Cardiac muscle cell (in vitro differentiated cells and primary cell): Measurements from ENCODE around the gene SIPA1L2. TPM values are rescaled to one million over a fixed set of nuclear protein-coding genes. Genes with fewer than 3 reads are reported as not detected.

Experiments used
- DNase-seq, 2 donors: peaks; one replicate each; pipeline versions ENCODE4 v3.0.0 to v3.0.0-alpha.2; 2010 to 2017; ENCODE audit warnings: low read depth in 1 of 2, low spot score in 1 of 2
- H3K27ac ChIP-seq: fragments of 200-600 bp; sonication (generic); 2 replicates; pipeline ENCODE4 v1.5.1; 2016
- H3K27me3 ChIP-seq: fragments of 200-600 bp; sonication (generic); 2 replicates; pipeline ENCODE4 v1.6.0; 2016; ENCODE audit warnings: control low read depth
- H3K36me3 ChIP-seq: fragments of 200-600 bp; sonication (generic); 2 replicates; pipeline ENCODE4 v1.5.1; 2016; ENCODE audit warnings: control low read depth
- H3K4me1 ChIP-seq: fragments of 200-600 bp; sonication (generic); 2 replicates; pipeline ENCODE4 v1.8.1; 2017; ENCODE audit warnings: low read depth, mild to moderate bottlenecking, mixed run types
- H3K4me3 ChIP-seq: fragments of 200-600 bp; sonication (generic); 2 replicates; pipeline ENCODE4 v1.5.1; 2016; ENCODE audit warnings: mild to moderate bottlenecking
- H3K9me3 ChIP-seq: fragments of 200-600 bp; sonication (generic); 2 replicates; pipeline ENCODE4 v1.5.1; 2017; ENCODE audit warnings: low read depth, mild to moderate bottlenecking, control low read depth
- polyA plus RNA-seq: library from polyadenylated mRNA; unstranded; fragments of >200 nt; fragmentation: Nextera tagmentation; extraction: Ambion mirVana; gene quantifications from 2 replicates; pipeline ENCODE4 v1.2.1, GENCODE V29; 2016
- total RNA-seq: library from RNA; depleted of rRNA; stranded (reverse); fragments of >200 nt; gene quantifications from 2 replicates; pipeline ENCODE4 v1.2.3, GENCODE V29; 2016
- TF ChIP-seq, protein P1 (sequence below): IDR thresholded peaks from 2 replicates; pipeline ENCODE4 v1.5.1; 2012; ENCODE audit warnings: low read depth, mild to moderate bottlenecking, low read length

SIPA1L2 gene
- total and polyA plus RNA-seq, 2 experiments from 2014 or later: 57.1 to 143 TPM

DNA sequence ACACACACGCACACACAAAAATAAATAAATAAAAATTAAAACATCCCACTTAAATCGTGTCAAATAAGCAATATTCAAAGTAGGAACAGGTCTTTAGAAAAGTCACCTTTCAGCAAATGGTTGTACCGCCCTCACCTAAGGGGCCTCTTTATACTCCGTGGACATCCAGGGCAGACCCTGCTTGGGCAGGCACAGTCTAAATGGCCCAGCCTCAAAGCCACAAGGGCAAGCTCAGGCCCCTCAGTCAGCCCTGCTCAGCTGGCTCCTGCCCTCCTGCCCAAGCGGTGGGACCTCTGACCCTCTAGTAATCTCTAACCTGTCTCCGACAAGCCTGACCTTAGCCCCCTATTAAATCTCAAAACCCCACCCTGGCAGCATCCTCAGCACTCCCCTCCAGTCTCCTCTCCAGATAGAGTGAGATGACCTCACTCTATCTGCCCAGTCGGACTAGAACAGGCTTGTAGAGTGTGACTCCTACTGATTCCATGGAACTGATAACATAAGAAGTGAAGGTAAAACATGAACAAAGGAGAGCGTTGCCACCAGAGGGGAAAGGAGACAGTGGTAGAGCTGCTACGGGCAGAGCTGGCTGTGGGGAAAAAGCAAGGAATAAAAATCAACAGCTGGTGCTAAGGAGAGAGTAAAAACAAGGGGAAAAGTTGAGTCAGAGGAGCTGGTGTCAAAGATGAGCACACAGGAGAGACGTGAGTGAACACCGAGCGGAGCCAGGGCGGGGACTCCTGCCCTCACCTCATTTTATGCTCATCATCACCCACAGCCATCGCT lies 36.0 kb downstream of the SIPA1L2 start:
- Histone ChIP-seq H3K27me3 (no peaks in the 10 kb centered on the region), H3K4me3 (no peak overlapping the region), H3K36me3 (no peaks in the 10 kb centered on the region), H3K9me3 (no peaks in the 10 kb centered on the region), H3K27ac (peak overlapping the region; percentile 30), H3K4me1 (peaks cover 69% of the 10 kb centered on the region)
- TF ChIP-seq, protein P1, sequence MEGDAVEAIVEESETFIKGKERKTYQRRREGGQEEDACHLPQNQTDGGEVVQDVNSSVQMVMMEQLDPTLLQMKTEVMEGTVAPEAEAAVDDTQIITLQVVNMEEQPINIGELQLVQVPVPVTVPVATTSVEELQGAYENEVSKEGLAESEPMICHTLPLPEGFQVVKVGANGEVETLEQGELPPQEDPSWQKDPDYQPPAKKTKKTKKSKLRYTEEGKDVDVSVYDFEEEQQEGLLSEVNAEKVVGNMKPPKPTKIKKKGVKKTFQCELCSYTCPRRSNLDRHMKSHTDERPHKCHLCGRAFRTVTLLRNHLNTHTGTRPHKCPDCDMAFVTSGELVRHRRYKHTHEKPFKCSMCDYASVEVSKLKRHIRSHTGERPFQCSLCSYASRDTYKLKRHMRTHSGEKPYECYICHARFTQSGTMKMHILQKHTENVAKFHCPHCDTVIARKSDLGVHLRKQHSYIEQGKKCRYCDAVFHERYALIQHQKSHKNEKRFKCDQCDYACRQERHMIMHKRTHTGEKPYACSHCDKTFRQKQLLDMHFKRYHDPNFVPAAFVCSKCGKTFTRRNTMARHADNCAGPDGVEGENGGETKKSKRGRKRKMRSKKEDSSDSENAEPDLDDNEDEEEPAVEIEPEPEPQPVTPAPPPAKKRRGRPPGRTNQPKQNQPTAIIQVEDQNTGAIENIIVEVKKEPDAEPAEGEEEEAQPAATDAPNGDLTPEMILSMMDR: no peak
- DNase-seq: peak in 1 of 2 donors; percentile 19

DNA sequence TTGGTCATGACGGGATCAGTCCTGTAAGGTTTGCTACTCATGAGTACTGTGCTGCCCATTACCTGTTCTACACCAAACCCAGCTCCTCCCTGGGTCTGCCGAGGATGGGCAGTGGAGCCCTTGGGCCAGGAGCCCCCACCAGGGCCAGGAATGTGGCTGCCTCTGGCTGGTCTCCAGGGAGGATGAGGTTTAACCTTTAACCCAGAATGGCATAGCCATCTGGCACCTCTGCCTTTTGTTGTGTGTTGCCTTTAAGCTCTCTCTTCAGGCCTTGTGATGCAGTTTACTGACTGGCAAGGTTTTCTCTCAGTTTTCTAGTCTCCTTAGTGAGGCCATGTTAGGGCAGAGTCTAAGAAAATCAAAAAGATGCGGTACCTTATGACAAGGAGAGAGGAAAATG lies 38.6 kb downstream of the SIPA1L2 start:
- Histone ChIP-seq H3K27me3 (no peaks in the 10 kb centered on the region), H3K36me3 (no peaks in the 10 kb centered on the region), H3K4me3 (no peak overlapping the region), H3K27ac (no peak overlapping the region), H3K4me1 (peaks cover 66% of the 10 kb centered on the region), H3K9me3 (no peaks in the 10 kb centered on the region)
- no peak for DNase-seq
- TF ChIP-seq, protein P1: no peak

GRCh38 chr1:232590744-232591082 lies 39.2 kb downstream of the SIPA1L2 start:
- Histone ChIP-seq H3K27me3 (no peaks in the 10 kb centered on the region), H3K4me1 (peaks cover 62% of the 10 kb centered on the region)

DNA sequence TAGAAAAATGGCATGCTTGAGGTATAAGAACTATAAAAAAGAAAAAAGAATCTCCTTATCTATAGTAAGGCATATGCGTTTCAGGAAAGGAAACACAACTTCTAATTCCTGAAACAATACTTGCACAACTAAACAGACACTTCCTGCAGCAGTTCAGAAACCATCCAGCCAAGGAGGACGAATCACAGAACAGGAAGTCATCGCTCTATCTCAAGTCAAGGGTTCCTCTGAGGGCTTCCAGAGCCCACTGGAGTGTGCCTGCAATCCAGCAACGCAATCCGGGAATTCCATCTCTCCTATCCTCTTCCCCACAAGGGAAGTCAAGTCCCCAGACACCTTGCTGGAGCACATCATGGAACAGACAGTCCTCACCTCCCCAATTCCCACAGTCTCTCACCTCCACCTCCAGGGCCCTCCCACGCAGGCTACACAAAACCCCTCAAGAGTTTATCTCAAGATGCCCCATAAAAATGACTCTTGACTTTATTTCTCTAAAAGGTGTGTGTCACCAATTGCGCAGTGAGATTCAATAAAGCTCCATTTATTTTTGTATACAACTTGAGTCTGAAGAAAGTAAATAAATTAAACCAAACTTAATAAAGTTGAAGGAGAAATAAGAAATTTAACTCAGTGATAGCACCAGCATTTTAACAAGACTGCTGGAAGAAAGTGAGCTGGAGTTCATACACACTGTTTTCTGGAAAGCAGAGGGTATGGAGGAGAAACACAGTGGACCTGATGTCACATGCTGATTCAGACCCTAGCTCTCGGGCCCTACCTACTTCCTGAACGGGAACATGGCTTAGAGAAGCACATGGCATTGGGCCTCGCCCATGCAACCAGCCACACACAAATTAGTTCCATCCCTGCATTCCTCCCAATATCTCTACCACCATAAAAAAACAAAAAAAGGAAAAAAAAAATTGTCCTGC lies 39.9 kb downstream of the SIPA1L2 start:
- DNase-seq: peak; percentile 47 to 81
- peak overlapping the region; percentile 36 for H3K27ac ChIP-seq
- H3K4me1 ChIP-seq: peaks cover 62% of the 10 kb centered on the region
- H3K36me3 ChIP-seq: no peaks in the 10 kb centered on the region
- H3K4me3 ChIP-seq: no peak overlapping the region
- TF ChIP-seq, protein P1: no peak
- H3K9me3 ChIP-seq: no peaks in the 10 kb centered on the region
- H3K27me3 ChIP-seq: no peaks in the 10 kb centered on the region

More at GRCh38 chr1:232590744-232591082, 39.2 kb downstream of the SIPA1L2 start:
- DNase-seq: no peak
- no peaks in the 10 kb centered on the region for H3K9me3 ChIP-seq
- H3K36me3 ChIP-seq: no peaks in the 10 kb centered on the region
- TF ChIP-seq, protein P1: no peak
- H3K27ac ChIP-seq: no peak overlapping the region
- no peak overlapping the region for H3K4me3 ChIP-seq

GRCh38 chr1:232589111-232589811 lies 40.7 kb downstream of the SIPA1L2 start:
- no peaks in the 10 kb centered on the region for H3K27me3 ChIP-seq
- H3K4me3 ChIP-seq: no peak overlapping the region
- no peaks in the 10 kb centered on the region for H3K9me3 ChIP-seq
- no peaks in the 10 kb centered on the region for H3K36me3 ChIP-seq
- TF ChIP-seq, protein P1: no peak
- DNase-seq: no peak
- peaks cover 55% of the 10 kb centered on the region for H3K4me1 ChIP-seq
- H3K27ac ChIP-seq: peak overlapping the region; percentile 36
